ENCODE data around the gene RAD51B.

Gene RAD51B

GRCh38 chr14:68157971-68158371, 338.4 kb downstream of the RAD51B start:
- Histone ChIP-seq H3K4me2 (no peak overlapping the region), H3K27ac (no peak overlapping the region), H3K36me3 (no peaks in the 10 kb centered on the region), H4K20me1 (no peaks in the 10 kb centered on the region), H3K4me3 (no peak overlapping the region), H3K9ac (no peak overlapping the region), H3K9me3 (replicated peaks in 1 of 11) (peaks cover 10 to 28% (median 18%) of the 10 kb centered on the region in 11 experiments; a peak in 21 of 22 replicates), H3K27me3 (no peaks in the 10 kb centered on the region), H3K4me1 (no peaks in the 10 kb centered on the region; a peak in 1 of 20 replicates)
- TF ChIP-seq Cebpa-rat (IDR thresholded peaks at IDR 0.05), result no peak

GRCh38 chr14:68158640-68159039, 339.1 kb downstream of the RAD51B start:
- no peak overlapping the region for H3K4me2 ChIP-seq
- TF ChIP-seq Cebpa-rat (IDR thresholded peaks at IDR 0.05), result no peak
- H3K36me3 ChIP-seq, result no peaks in the 10 kb centered on the region
- H3K9me3 ChIP-seq (replicated peaks in 1 of 11), result peaks cover 9 to 22% (median 13%) of the 10 kb centered on the region in 11 experiments; a peak in 21 of 22 replicates
- H3K27ac ChIP-seq, result no peak overlapping the region
- no peaks in the 10 kb centered on the region for H4K20me1 ChIP-seq
- H3K4me3 ChIP-seq, result no peak overlapping the region
- H3K9ac ChIP-seq, result no peak overlapping the region
- no peaks in the 10 kb centered on the region for H3K27me3 ChIP-seq
- no peaks in the 10 kb centered on the region; a peak in 1 of 20 replicates for H3K4me1 ChIP-seq

- Histone ChIP-seq H3K4me2 (no peak overlapping the region), H4K20me1 (no peaks in the 10 kb centered on the region), H3K4me1 (no peaks in the 10 kb centered on the region; a peak in 1 of 20 replicates), H3K27ac (no peak overlapping the region), H3K9ac (no peak overlapping the region), H3K27me3 (no peaks in the 10 kb centered on the region), H3K9me3 (replicated peaks in 1 of 11) (peaks cover 0 to 8% (median under 1%) of the 10 kb centered on the region in 11 experiments; a peak in 7 of 22 replicates), H3K36me3 (no peaks in the 10 kb centered on the region), H3K4me3 (no peak overlapping the region)
- TF ChIP-seq Cebpa-rat (IDR thresholded peaks at IDR 0.05), result no peak
Measured at GRCh38 chr14:68159701-68160633, 340.4 kb downstream of the RAD51B start.

GRCh38 chr14:68160779-68161546, 341.4 kb downstream of the RAD51B start:
- H3K27ac ChIP-seq, result no peak overlapping the region
- no peak overlapping the region for H3K9ac ChIP-seq

GRCh38 chr14:68162887-68163286, 343.3 kb downstream of the RAD51B start:
- Histone ChIP-seq H3K36me3 (no peaks in the 10 kb centered on the region), H3K4me2 (no peak overlapping the region), H3K27ac (no peak overlapping the region), H3K9ac (no peak overlapping the region), H3K4me3 (no peak overlapping the region), H3K4me1 (no peaks in the 10 kb centered on the region; a peak in 1 of 20 replicates), H4K20me1 (no peaks in the 10 kb centered on the region), H3K9me3 (replicated peaks in 1 of 11) (no peaks in the 10 kb centered on the region), H3K27me3 (no peaks in the 10 kb centered on the region)
- no peak for TF ChIP-seq Cebpa-rat (IDR thresholded peaks at IDR 0.05)

More at GRCh38 chr14:68160779-68161546, 341.4 kb downstream of the RAD51B start:
- H3K27me3 ChIP-seq, result no peaks in the 10 kb centered on the region
- H3K36me3 ChIP-seq, result no peaks in the 10 kb centered on the region
- H3K4me3 ChIP-seq, result no peak overlapping the region
- H4K20me1 ChIP-seq, result no peaks in the 10 kb centered on the region
- H3K9me3 ChIP-seq (replicated peaks in 1 of 11), result no peaks in the 10 kb centered on the region
- H3K4me1 ChIP-seq, result no peaks in the 10 kb centered on the region; a peak in 1 of 20 replicates
- TF ChIP-seq Cebpa-rat (IDR thresholded peaks at IDR 0.05), result no peak
- H3K4me2 ChIP-seq, result no peak overlapping the region

- H3K27me3 ChIP-seq, result no peaks in the 10 kb centered on the region
- H3K36me3 ChIP-seq, result no peaks in the 10 kb centered on the region
- H3K4me3 ChIP-seq, result no peak overlapping the region
- H3K4me2 ChIP-seq, result no peak overlapping the region
- H4K20me1 ChIP-seq, result no peaks in the 10 kb centered on the region
- no peaks in the 10 kb centered on the region for H3K4me1 ChIP-seq
- TF ChIP-seq Cebpa-rat (IDR thresholded peaks at IDR 0.05), result no peak
- H3K27ac ChIP-seq, result no peak overlapping the region
- no peaks in the 10 kb centered on the region for H3K9me3 ChIP-seq (replicated peaks in 1 of 11)
- no peak overlapping the region for H3K9ac ChIP-seq
Measured at GRCh38 chr14:68164711-68165113, 345.1 kb downstream of the RAD51B start.

- no peak overlapping the region for H3K27ac ChIP-seq
Measured at GRCh38 chr14:68165274-68165843, 345.8 kb downstream of the RAD51B start.

GRCh38 chr14:68166731-68167382, 347.3 kb downstream of the RAD51B start:
- no peaks in the 10 kb centered on the region for H3K4me1 ChIP-seq
- H3K9ac ChIP-seq, result no peak overlapping the region
- H3K36me3 ChIP-seq, result no peaks in the 10 kb centered on the region
- no peak overlapping the region for H3K27ac ChIP-seq
- no peaks in the 10 kb centered on the region for H4K20me1 ChIP-seq
- H3K27me3 ChIP-seq, result no peaks in the 10 kb centered on the region
- no peak overlapping the region for H3K4me3 ChIP-seq
- no peak overlapping the region for H3K4me2 ChIP-seq
- no peaks in the 10 kb centered on the region for H3K9me3 ChIP-seq (replicated peaks in 1 of 11)
- no peak for TF ChIP-seq Cebpa-rat (IDR thresholded peaks at IDR 0.05)

More at GRCh38 chr14:68165274-68165843, 345.8 kb downstream of the RAD51B start:
- no peaks in the 10 kb centered on the region for H3K27me3 ChIP-seq
- no peak overlapping the region for H3K9ac ChIP-seq
- no peaks in the 10 kb centered on the region for H3K9me3 ChIP-seq (replicated peaks in 1 of 11)
- no peak for TF ChIP-seq Cebpa-rat (IDR thresholded peaks at IDR 0.05)
- H3K4me1 ChIP-seq, result no peaks in the 10 kb centered on the region
- no peaks in the 10 kb centered on the region for H4K20me1 ChIP-seq
- no peak overlapping the region for H3K4me3 ChIP-seq
- no peak overlapping the region for H3K4me2 ChIP-seq
- no peaks in the 10 kb centered on the region for H3K36me3 ChIP-seq
